Stimulated activated CD4-positive, alpha-beta T cell treated with anti-CD3 and anti-CD28 coated beads, Interleukin-15, amount 100 ng/mL, for 48 hours (primary cell): Measurements from ENCODE around the gene APCDD1.

Experiments
- DNase-seq, 2 donors: peaks; one replicate each; pipeline ENCODE4 v3.0.0-alpha.2; 2020; ENCODE audit warnings: low read depth in 2 of 2

Gene APCDD1

DNA sequence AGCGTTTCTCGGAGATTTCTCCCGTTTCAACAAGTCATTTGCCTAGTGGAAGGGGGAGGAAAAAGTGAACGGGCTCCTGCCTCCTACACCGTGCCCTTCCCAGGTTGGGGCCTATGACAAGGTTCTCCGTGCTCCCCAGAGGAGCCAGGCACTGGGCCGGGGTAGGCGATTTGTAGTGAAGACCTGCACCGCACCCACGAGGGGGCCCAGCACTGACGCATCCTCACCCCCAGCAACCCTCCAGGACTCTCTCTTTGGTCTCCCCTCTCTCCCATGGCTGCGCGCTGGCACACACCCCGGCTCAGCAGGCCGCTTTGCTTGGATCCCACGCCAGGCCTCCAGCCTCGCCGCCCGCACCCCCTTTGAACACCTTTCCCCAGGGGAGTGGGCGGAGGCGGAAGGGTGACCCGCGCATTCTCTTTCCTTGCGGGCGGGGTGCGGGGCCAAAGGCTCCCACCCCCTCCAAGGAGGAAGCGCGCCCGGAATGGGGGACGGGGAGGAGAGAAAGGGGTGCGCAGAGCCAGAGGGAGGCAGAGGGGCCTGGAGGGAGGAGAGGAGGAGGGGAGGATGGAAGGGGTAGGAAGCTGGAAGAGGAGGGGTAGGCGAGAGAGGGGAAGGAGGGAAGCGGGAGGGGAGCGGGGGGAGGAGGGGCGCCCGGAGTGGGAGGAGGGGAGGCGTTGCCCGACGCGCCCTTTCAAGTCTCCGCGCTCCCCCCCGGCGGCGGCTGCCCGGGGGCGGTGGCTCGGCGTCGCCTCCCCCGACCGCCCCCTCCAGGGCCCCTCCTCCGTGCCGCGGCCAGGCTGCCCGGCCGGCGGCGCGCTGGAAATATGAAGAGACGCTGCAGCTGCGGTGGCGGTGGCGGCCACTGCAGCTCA lies at the start of gene APCDD1:
Gene APCDD1, plus strand, starts transcription at position 830 of the 875 bp plus-strand sequence. CDS start 347 bp downstream, outside the sequence.
- no peak for DNase-seq

DNA sequence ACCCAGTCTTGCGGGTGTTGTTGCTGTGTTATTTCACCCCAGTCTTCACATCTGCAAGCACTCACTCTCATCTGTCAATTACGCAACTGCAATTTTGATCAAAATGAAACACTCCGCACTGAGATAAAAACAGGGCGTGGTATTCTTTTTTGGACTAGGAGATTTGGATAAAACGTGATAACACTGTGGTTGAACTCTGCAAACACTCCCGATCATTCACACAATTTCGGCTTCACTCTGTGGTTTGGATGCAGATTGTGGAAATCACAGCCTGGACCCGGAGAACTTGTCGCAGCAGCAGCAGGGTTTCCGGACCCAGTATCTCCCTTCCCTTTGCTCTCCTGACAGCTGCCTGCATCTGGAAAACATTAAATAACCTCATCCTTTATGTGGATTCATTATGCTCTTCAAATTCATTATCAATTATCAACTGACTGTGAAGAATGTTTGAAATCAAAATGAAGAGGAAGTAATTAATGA lies 49.4 kb upstream of the APCDD1 start:
- DNase-seq: no peak

DNA sequence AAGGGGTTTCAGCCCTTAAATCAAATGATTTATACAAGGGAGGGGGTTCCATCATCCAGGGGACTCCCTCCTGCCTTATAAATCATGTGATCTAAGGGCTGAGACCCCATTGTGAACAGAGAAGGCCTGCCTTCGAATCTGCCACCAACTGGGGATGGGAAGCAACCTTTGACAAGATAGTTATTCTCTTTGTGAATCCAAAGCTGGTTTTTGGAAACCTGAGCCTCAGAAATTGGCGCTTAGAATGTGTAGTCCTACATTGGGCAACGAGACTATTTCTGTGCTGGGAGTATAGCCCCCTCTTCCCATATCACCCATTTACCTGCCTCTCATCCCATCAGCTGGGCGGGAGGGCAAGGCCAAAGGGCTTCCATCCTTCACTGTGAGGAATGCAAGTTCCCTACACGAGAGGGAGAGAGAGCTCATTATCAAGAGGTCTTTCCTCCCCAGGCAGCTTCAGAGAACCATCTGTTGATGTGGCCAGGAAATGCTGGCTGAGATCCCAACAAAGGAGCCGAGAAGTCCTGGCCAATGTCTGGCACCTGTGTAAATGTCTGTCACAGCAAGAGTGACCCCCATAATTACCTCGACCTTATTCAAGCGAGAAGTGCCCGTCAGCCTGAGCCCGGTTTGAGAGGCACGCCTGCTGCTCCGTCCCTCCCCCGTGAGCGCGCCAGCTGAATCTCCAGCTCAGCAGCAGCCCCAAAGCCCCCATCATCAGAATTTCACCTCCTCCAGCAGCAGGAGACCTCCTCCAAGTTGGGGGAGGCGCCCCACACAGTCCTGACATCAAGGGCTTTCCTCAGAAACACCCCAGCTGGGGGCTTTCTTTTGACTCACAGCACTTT lies 48.4 kb upstream of the APCDD1 start:
- no peak for DNase-seq

DNA sequence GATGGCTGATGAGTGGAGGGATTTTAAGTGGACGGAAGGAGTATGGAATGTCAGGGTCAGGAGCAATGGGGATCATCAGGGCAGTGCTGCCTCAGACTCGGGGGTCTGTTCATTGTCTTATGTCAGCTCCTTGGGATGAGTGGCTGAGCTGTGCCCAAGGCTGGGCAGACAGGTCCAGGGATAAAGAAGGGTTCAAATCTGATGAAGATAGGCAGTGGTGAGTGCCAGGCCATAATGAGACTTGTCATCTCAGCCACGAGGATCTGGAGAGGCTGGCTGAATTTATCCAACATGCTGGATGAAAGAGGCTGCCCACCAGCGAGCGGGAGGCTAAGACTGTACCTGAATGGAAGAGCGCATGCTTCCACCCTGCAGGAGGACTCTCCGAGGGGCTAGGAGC lies 46.3 kb upstream of the APCDD1 start:
- no peak for DNase-seq

- DNase-seq: no peak
Measured at GRCh38 chr18:10409041-10409440, 45.4 kb upstream of the APCDD1 start.

DNA sequence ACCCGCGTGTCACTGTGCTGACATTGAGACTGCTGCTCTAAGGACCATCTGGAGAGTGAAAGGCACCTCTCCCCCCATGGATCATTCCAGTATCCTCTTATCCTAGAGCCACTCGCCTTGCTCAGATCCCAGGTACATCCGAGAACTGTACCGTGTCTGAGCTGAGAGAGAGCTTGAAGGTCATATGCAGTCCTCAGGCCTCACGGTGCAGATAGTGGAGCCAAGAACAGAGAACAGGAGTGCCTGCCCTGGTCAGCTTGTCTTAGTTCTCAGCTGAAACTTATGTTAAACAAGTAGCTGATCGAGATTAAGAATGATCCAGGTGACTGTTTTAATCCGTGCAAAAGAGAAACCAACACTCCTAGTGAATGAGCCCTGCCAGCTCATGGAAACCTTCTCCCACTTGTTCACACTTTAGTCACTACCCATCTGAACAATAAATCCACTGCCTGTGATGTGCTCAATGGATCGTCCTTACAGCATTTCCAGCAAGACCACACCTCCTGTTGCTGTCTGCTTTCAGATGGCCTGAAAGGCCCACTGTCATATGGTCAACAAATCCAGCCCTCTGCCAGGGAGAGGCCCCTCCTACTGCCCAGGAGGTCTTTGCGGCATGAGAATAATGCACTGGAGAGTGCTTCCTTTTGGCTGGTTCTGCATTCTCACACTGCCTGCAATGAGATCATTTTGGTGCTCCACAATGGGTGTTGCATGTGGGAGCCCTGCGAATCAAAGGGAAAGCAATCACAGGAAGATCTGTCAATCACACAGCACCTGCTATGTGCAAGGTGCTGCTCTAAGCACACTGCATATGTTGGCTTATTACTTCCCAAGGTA lies 43.7 kb upstream of the APCDD1 start:
- no peak for DNase-seq

DNA sequence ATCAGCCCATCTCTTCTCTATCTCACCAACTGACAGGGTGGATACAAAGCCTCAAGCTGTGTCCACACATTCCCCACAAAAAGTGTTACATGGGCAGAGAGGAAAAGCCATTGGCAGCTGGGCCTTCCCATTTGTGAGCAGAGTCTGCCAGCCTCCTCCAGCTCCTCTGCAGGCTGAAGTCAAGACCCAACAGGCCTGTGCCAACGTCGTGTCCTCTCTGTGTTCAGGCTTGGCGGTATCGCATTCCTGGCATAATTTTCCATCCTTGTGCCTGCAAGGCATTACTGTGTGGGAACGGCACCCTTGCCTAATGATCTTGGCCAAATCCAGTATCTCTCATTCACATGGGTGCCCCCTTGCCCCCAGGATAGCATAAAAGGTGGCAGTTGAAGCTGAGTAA lies 41.5 kb upstream of the APCDD1 start:
- DNase-seq: no peak

- DNase-seq: no peak
Measured at GRCh38 chr18:10413722-10414121, 40.7 kb upstream of the APCDD1 start.

- DNase-seq: no peak
Measured at GRCh38 chr18:10414293-10414842, 40.1 kb upstream of the APCDD1 start.

DNA sequence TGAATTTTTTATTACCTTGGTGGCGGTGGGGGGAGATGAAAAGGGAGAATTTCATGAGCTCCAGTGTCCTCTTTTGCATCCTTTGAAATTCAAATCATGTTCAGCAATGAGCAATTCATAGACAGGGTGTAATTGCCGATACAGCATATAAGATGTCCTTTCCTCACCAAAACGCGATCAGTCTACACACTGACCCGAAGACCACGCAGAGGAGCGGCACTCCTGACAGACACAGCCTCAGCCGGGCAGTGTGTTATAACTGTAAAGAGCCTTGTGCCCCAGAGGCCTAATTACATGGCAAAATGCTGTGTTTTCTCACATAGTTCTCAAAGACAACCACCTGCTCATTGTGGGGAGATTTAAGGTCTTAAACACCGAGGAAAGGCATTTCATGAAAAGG lies 38.4 kb upstream of the APCDD1 start:
- no peak for DNase-seq

DNA sequence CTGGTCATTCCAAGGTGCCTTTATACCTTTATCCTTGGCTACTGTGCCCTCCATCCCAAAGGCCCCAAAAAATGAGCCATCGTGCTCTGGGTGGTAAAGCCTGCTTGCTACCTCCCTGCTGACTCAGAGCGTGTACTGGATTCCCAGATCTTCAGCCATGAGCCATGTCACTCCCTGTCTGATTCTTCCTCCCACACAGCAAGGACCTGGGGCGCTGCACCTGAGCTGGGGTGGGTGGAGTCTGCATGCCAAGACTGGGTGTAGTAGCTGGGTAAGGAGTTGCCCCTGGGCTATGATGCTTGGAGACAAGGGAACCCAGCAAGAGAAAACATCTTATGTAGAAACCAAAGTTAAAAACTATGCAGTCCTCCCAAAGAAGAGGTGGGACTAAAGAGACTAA lies 37.2 kb upstream of the APCDD1 start:
- DNase-seq: no peak

GRCh38 chr18:10417664-10418063 lies 36.8 kb upstream of the APCDD1 start:
- DNase-seq: no peak

DNA sequence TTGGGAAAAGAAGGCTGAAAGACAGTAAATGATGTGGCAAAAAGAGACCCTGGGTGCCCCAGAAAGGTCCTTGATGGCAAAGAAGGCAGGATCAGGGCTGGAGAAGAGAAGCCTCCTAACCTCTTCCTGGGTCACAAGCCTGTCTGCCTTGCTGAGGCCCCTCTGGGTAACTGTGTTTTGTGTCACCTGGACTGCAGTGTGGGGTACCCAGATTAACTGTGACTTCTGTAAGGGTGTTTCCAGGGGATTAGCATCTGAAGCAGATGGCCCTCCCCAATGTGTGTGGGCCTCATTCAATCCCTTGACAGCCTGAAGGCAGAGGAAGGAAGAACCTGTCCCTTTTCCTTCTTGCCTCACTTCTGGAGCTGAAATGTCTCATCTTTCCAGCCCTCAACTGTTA lies 35.6 kb upstream of the APCDD1 start:
- DNase-seq: no peak

DNA sequence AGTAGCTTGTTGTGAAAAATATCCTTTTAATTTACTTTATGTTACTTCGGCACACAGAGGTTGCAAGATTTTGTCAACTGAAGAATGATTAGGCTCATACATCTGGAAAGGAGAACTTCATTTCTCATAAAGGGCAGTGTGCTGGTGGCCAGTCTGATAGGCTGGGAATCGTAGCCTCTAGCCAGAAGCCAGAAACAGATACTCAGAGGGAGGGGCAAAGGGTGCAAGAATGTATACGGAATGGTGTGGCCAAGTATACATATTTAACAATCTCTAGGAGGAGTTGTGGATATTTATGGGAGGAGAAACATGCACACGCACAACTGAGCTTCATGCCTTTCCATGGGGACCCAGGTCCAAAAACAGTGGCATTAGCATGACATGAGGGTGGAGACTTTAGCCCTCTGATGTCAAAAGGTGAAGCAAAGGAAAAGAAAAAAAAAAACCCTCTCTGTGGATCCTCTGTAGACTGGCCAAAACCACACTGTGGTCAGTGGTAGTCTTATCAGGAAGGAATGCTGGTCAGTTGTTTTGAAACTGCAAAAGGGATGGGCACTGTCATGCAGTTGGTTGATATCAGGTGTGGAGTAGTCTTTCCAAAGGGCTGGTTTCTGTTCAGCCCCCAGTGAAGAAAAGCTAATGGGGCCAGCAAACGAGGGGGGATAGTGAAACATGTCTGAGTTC lies 34.9 kb upstream of the APCDD1 start:
- no peak for DNase-seq

GRCh38 chr18:10420561-10421352 lies 33.7 kb upstream of the APCDD1 start:
- no peak for DNase-seq

DNA sequence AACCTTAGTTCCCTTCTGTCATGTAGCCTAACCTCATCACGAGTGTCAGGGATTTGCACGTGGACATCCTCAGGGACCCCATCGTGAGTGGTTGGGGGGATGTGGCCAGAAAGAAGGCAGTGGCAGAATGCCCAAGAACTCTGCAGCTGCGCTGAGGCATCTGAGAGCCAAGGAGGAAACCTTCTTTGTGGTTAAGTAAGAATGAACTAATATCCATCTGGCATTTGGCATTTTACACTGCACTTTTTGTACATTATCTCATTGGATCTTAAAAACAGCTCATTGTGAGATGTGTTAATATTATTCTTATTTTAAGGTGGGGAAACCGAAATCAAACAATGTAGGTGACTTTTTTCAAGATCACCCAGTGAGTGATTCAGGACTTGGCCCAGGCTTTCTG lies 32.6 kb upstream of the APCDD1 start:
- DNase-seq: no peak

DNA sequence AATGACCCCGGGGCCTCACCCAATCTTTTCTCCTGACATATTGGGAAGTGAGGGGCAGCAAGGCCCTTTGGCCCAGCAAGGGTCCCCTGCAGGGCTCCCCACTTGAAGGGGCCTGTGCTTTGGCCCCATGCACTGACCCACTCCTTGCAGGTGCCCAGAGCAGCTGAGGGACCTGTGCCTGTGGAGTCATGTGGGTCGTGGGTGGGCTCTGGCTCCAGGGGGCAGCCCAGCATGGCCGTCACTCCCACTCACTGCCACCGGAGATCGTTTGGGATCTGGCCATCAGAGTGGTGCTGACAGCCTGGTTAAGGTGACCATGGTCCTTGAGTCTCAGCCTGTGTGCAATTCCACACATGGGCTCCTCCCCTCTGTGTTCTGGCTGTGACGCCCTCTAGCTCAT lies 31.7 kb upstream of the APCDD1 start:
- no peak for DNase-seq

- DNase-seq: no peak
Measured at GRCh38 chr18:10424585-10425307, 29.7 kb upstream of the APCDD1 start.

DNA sequence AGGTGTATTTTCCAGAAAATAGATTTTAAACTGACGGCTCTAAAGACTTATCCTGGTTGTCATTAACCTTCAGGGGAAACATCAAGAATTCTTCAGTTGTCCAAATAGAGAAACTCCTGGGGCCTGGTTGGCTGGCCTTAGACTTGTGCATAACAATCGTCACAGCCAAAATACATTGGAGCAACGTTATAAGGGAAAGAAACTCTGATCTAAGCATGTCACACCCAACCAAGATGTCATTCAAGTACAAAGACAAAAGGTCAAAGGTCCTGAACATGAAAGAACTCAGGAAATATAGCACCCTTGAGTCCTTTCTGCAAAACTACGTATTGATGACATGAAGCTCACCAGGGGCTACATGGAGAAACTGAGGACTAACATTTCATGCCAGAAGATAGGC lies 23.8 kb upstream of the APCDD1 start:
- no peak for DNase-seq
